Measurements from ENCODE around the gene SMPD1.
A peak's percentile ranks its signal among the peaks of the same experiment; 100 is the strongest.

- no peak for TF ChIP-seq POLR2AphosphoS5 (IDR thresholded peaks at IDR 0.05; ENCODE audit: low read depth, low read length)
- TF ChIP-seq CTCF (IDR thresholded peaks at IDR 0.05 in 2 of 3, conservative IDR thresholded peaks at IDR 0.05 in 1 of 3; ENCODE audit: borderline replicate concordance in 1 of 3, insufficient read depth in 1 of 3, low read depth in 2 of 3, low read length in 2 of 3) = no peak
- no peak for TF ChIP-seq EZH2phosphoT487 (IDR thresholded peaks at IDR 0.05; ENCODE audit: borderline replicate concordance)
- TF ChIP-seq ZFX (IDR thresholded peaks at IDR 0.05) = no peak
- TF ChIP-seq POLR2A (IDR thresholded peaks at IDR 0.05; ENCODE audit: borderline replicate concordance, extremely low read depth, insufficient read depth, insufficient read length) = no peak
- peak; percentile 73 for TF ChIP-seq YY1 (IDR thresholded peaks at IDR 0.05; ENCODE audit: extremely low read depth, insufficient replicate concordance, low read depth, low read length)
- no peak for TF ChIP-seq REST (IDR thresholded peaks at IDR 0.05; ENCODE audit: low read depth)
- no peak for TF ChIP-seq ATF3 (IDR thresholded peaks at IDR 0.05)
- no peak for TF ChIP-seq EZH2 (IDR thresholded peaks at IDR 0.05)
- no peak for TF ChIP-seq ELF1 (IDR thresholded peaks at IDR 0.05; ENCODE audit: borderline replicate concordance, low read depth)
- no peak for TF ChIP-seq RAD21 (IDR thresholded peaks at IDR 0.05; ENCODE audit: low read depth)
Observed at GRCh38 chr11:6357222-6357621, 33.1 kb upstream of the SMPD1 start.

All from HCT116 (cell line).